K562 (cell line): Measurements from ENCODE around the gene SRBD1. TPM values are rescaled to one million over a fixed set of nuclear protein-coding genes. Genes with fewer than 3 reads are reported as not detected.

Experiments
- ATAC-seq: fragments of 200-7000 bp; cut with Tn5 transposase; 3 replicates; pipeline ENCODE4 v1.9.1; 2020; ENCODE audit warnings: moderate library complexity
- BruUV-seq: library from RNA; stranded (reverse); fragments of 400-500 nt; replicated peaks from 2 replicates; lab custom pipeline; 2021; lab: Mats Ljungman, UMichigan
- CTCF ChIA-PET: fragments of 300-600 bp; formaldehyde crosslinking; extraction: SDS; loops from one replicate; lab custom pipeline; 2021; ENCODE audit warnings: low intra/inter-chr PET ratio; lab: Yijun Ruan, JAX
- POLR2A ChIA-PET: fragments of 300-600, 350-650 bp; sonication (Branson Sonifier 250); formaldehyde crosslinking; extraction: SDS; loops from one replicate; lab custom pipeline; 2021; ENCODE audit warnings: antibody characterized with exemption, inconsistent platforms; lab: Yijun Ruan, JAX
- DNase-seq, 4 experiments: peaks; one replicate each; pipeline versions ENCODE4 v3.0.0 to v3.0.0-alpha.2; 2011 to 2018; ENCODE audit warnings: low spot score in 3 of 4, mixed read lengths in 3 of 4; ENCODE audit errors: extremely low read depth in 1 of 4
- FAIRE-seq: peaks from 2 replicates; lab custom pipeline; 2011; peaks lifted over from hg19 to GRCh38; lab: Jason Lieb, UNC
- H2AFZ ChIP-seq: 2 replicates; pipeline ENCODE4 v1.6.0; 2011; ENCODE audit warnings: low read depth, low read length, control low read depth, inconsistent platforms
- H3K27ac ChIP-seq: fragments of 200-600 bp; 3 replicates; pipeline ENCODE4 v1.8.0; 2011; ENCODE audit warnings: low read depth, mild to moderate bottlenecking, control low read depth, inconsistent platforms, low read length, moderate library complexity, mixed read lengths; ENCODE audit errors: extremely low read depth
- H3K27me3 ChIP-seq, 2 experiments: fragments of 300-600 bp in 1 of 2; 2 replicates in 1 of 2; 3 replicates in 1 of 2; pipeline versions ENCODE4 v1.6.0 to v1.8.0; 2011; ENCODE audit warnings: inconsistent platforms in 2 of 2, low read length in 2 of 2, mild to moderate bottlenecking in 1 of 2, mixed read lengths in 1 of 2, moderate library complexity in 1 of 2; ENCODE audit not compliant: control insufficient read depth in 2 of 2, insufficient read depth in 2 of 2
- H3K36me3 ChIP-seq: fragments of 300-600 bp; 3 replicates; pipeline ENCODE4 v1.8.0; 2011; ENCODE audit warnings: mild to moderate bottlenecking, low read length, inconsistent platforms; ENCODE audit not compliant: control insufficient read depth, insufficient read depth
- H3K4me1 ChIP-seq, 2 experiments: fragments of 200-600 bp in 1 of 2; replicated peaks in 1 of 2; 2 replicates in 1 of 2; 3 replicates in 1 of 2; pipeline versions ENCODE4 v1.5.1 to v1.8.0; 2011; ENCODE audit warnings: inconsistent platforms in 2 of 2, low read length in 2 of 2, mild to moderate bottlenecking in 1 of 2, mixed read lengths in 1 of 2, moderate library complexity in 1 of 2; ENCODE audit not compliant: control insufficient read depth in 2 of 2, insufficient read depth in 2 of 2
- H3K4me2 ChIP-seq: 2 replicates; pipeline ENCODE4 v1.6.1; 2011; ENCODE audit warnings: low read length, control low read depth, inconsistent platforms, mixed read lengths; ENCODE audit not compliant: insufficient read depth
- H3K4me3 ChIP-seq: fragments of 200-600 bp; sonication (generic), shearing (Covaris generic); 2 replicates; pipeline ENCODE4 v1.5.1; 2016; ENCODE audit warnings: control low read depth, inconsistent platforms
- H3K79me2 ChIP-seq: fragments of 200-600 bp; 3 replicates; pipeline ENCODE4 v1.8.0; 2011; ENCODE audit warnings: low read length, inconsistent platforms; ENCODE audit not compliant: control insufficient read depth, insufficient read depth
- H3K9ac ChIP-seq, 2 experiments: 2 replicates each; pipeline versions ENCODE4 v1.6.0 to v1.6.1; 2011; ENCODE audit warnings: low read depth in 2 of 2, low read length in 2 of 2, control low read depth in 1 of 2, inconsistent platforms in 1 of 2, mild to moderate bottlenecking in 1 of 2, mixed read lengths in 1 of 2; ENCODE audit not compliant: insufficient read depth in 1 of 2
- H3K9me1 ChIP-seq: one replicate; pipeline ENCODE4 v1.6.0; 2011; ENCODE audit warnings: inconsistent platforms, mild to moderate bottlenecking, low read length, moderate library complexity; ENCODE audit not compliant: control insufficient read depth, insufficient read depth
- H3K9me3 ChIP-seq: replicated peaks from 2 replicates; pipeline ENCODE4 v1.5.1; 2011; ENCODE audit warnings: low read depth, low read length, inconsistent platforms; ENCODE audit not compliant: control insufficient read depth, insufficient read depth
- H4K20me1 ChIP-seq: replicated peaks from 2 replicates; pipeline ENCODE4 v1.6.1; 2011; ENCODE audit warnings: low read length, inconsistent platforms, mixed read lengths; ENCODE audit not compliant: control insufficient read depth, insufficient read depth
- BRD4 ChIP-seq: fragments of 200-600 bp; sonication (generic); IDR thresholded peaks from 2 replicates; pipeline ENCODE4 v1.6.1; 2017; ENCODE audit warnings: inconsistent platforms
- ELF4 ChIP-seq: fragments of 450-650 bp; formaldehyde crosslinking; IDR thresholded peaks from 2 replicates; pipeline ENCODE4 v1.4.0; 2022; ENCODE audit warnings: missing genetic modification characterization
- HMBOX1 ChIP-seq: sonication (generic); IDR thresholded peaks from 2 replicates; pipeline ENCODE4 v1.6.1; 2016
- HNRNPLL ChIP-seq: fragments of 200-400 bp; formaldehyde crosslinking; IDR thresholded peaks from 2 replicates; pipeline ENCODE4 v1.6.1; 2017; ENCODE audit warnings: low read length, low read depth, mild to moderate bottlenecking; ENCODE audit not compliant: poor library complexity, severe bottlenecking
- NFATC3 ChIP-seq: fragments of 450-650 bp; IDR thresholded peaks from 2 replicates; pipeline ENCODE4 v1.6.1; 2017; ENCODE audit warnings: mild to moderate bottlenecking
- NKRF ChIP-seq: fragments of 450-650 bp; IDR thresholded peaks from 2 replicates; pipeline ENCODE4 v1.6.1; 2016; ENCODE audit warnings: borderline replicate concordance
- RHOXF2B ChIP-seq: fragments of 250-450 bp; sonication (Bioruptor Pico); conservative IDR thresholded peaks from 2 replicates; pipeline ENCODE4 v1.5.1; 2021
- SAFB ChIP-seq: fragments of 200-400 bp; formaldehyde crosslinking; IDR thresholded peaks from 2 replicates; pipeline ENCODE4 v1.6.1; 2017; ENCODE audit warnings: low read depth, low read length, borderline replicate concordance
- STAT6 ChIP-seq: sonication (generic); formaldehyde crosslinking; IDR thresholded peaks from 2 replicates; pipeline ENCODE4 v1.8.1; 2023; ENCODE audit warnings: mild to moderate bottlenecking, missing genetic modification reagents
- TAF9B ChIP-seq: fragments of 450-650 bp; IDR thresholded peaks from 2 replicates; pipeline ENCODE4 v1.6.1; 2018; ENCODE audit warnings: mild to moderate bottlenecking; ENCODE audit not compliant: partially characterized antibody
- ZNF121 ChIP-seq: sonication (generic); formaldehyde crosslinking; conservative IDR thresholded peaks from 2 replicates; pipeline ENCODE4 v1.8.0; 2022; ENCODE audit warnings: missing genetic modification reagents
- ZNF174 ChIP-seq: fragments of 250-450 bp; sonication (Bioruptor Pico); IDR thresholded peaks from 2 replicates; pipeline ENCODE4 v1.4.0; 2020; ENCODE audit warnings: mild to moderate bottlenecking
- in situ Hi-C: fragments of 300-500 bp; cut with MboI; formaldehyde crosslinking; loops from 4 replicates; pipeline ENCODE4 v1.15.0; 2018; ENCODE audit warnings: inconsistent platforms, mixed read lengths
- intact Hi-C: fragments of 100-400 bp; cut with micrococcal nuclease; formaldehyde crosslinking; loops from 2 replicates; pipeline ENCODE4 v1.14.2; 2022
- polyA plus RNA-seq, 8 experiments: library from polyadenylated mRNA; depleted of rRNA in 4 of 8; stranded (reverse) in 5 of 8; unstranded in 3 of 8; fragments of >200 nt; fragmentation: Nextera tagmentation in 2 of 8; fragmentation: Illumina TruSeq in 1 of 8; extraction: Ambion mirVana in 2 of 8; extraction: Trizol in 1 of 8; gene quantifications; 2 replicates each; pipeline versions ENCODE4 v1.2.1 to v1.2.3, GENCODE V29; 2011 to 2014; ENCODE audit warnings: inconsistent platforms in 1 of 8, missing spikeins in 1 of 8
- total RNA-seq, 7 experiments: library from RNA; depleted of rRNA in 6 of 7; stranded (reverse); fragments of >200 nt in 6 of 7; fragmentation: Illumina TruSeq in 2 of 7; extraction: Trizol in 2 of 7; gene quantifications; 2 replicates each; pipeline versions ENCODE4 v1.2.1 to v1.2.3, GENCODE V29; 2011 to 2021; ENCODE audit warnings: low replicate concordance in 1 of 7

Gene SRBD1
- total and polyA plus RNA-seq, 9 of the 15 experiments (the other 6 are each of a cell fraction or from before 2014, with no cell fraction given): 6.9 to 23.2 (median 14.7) TPM

- no peak for DNase-seq
- no peak for FAIRE-seq
- no TSS peak for BruUV-seq
- Histone ChIP-seq H3K9me1 (no peaks in the 10 kb centered on the region), H3K4me3 (no peak overlapping the region), H3K9me3 (no peaks in the 10 kb centered on the region), H3K4me2 (no peak overlapping the region), H3K9ac (no peak overlapping the region), H3K27me3 (no peaks in the 10 kb centered on the region), H3K36me3 (0 out of 3 replicates have a peak, but pooled peaks cover 2% of the 10 kb centered on the region), H3K27ac (no peak overlapping the region), H3K79me2 (no peaks in the 10 kb centered on the region), H4K20me1 (no peaks in the 10 kb centered on the region), H3K4me1 (no peaks in the 10 kb centered on the region), H2AFZ (no peak overlapping the region)
- no peak for ATAC-seq
- intact Hi-C loops (no loop called here), in situ Hi-C loops (no loop called here)
- TF ChIP-seq STAT6: no peak
- TF ChIP-seq ZNF174 (CRISPR knock-in tag): no peak
- no peak for TF ChIP-seq TAF9B
- TF ChIP-seq BRD4: no peak
- TF ChIP-seq HMBOX1: no peak
- no peak for TF ChIP-seq SAFB
- TF ChIP-seq NFATC3: no peak
- TF ChIP-seq ZNF121 (CRISPR knock-in tag): no peak
- no peak for TF ChIP-seq ELF4
- no peak for TF ChIP-seq HNRNPLL
- no peak for TF ChIP-seq NKRF
- TF ChIP-seq RHOXF2B (CRISPR knock-in tag): no peak
- POLR2A ChIA-PET: interaction anchor here (0.7 to 1.2 kb wide), 2 partner anchors 30 to 296 kb away, joined by 3 to 4 read pairs; no protein-coding TSS in a partner anchor
- CTCF ChIA-PET: no interaction called here
These were observed 208.0 kb downstream of the SRBD1 start for GRCh38 chr2:45403036-45403435.
